GM19193 (cell line): ENCODE results near the gene TNRC6B.

Experiments used
- POLR2A ChIP-seq: IDR thresholded peaks from 4 replicates; pipeline ENCODE4 v1.6.1; 2011; ENCODE audit not compliant: insufficient read depth, insufficient read length; ENCODE audit errors: extremely low read depth

TNRC6B gene

GRCh38 chr22:40368836-40369235 is 191.1 kb downstream of the TNRC6B start:
- TF ChIP-seq POLR2A = no peak

GRCh38 chr22:40374567-40374966 is 196.8 kb downstream of the TNRC6B start:
- no peak for TF ChIP-seq POLR2A

GRCh38 chr22:40376149-40376548 is 198.4 kb downstream of the TNRC6B start:
- TF ChIP-seq POLR2A = no peak

GRCh38 chr22:40377931-40378330 is 200.2 kb downstream of the TNRC6B start:
- no peak for TF ChIP-seq POLR2A

- no peak for TF ChIP-seq POLR2A
These were observed 203.7 kb downstream of the TNRC6B start for GRCh38 chr22:40381461-40381860.

GRCh38 chr22:40383905-40384304 is 206.2 kb downstream of the TNRC6B start:
- TF ChIP-seq POLR2A = no peak

- no peak for TF ChIP-seq POLR2A
These were observed 207.5 kb downstream of the TNRC6B start for GRCh38 chr22:40385036-40385782.
